Erythroblast (primary cell): ENCODE data around the gene ZNF276.

Experiments used
- DNase-seq, 2 experiments: peaks; one replicate each; lab custom pipeline; 2025; lab: John Stamatoyannopoulos, UW
- GATA1 ChIP-seq: IDR thresholded peaks from 2 replicates; pipeline ENCODE4 v1.6.1; 2011; ENCODE audit warnings: low read depth, mild to moderate bottlenecking, control low read depth, low read length, moderate library complexity
- POLR2A ChIP-seq: IDR thresholded peaks from 2 replicates; pipeline ENCODE4 v1.6.1; 2011; ENCODE audit warnings: mild to moderate bottlenecking, low read length

ZNF276 gene

DNA sequence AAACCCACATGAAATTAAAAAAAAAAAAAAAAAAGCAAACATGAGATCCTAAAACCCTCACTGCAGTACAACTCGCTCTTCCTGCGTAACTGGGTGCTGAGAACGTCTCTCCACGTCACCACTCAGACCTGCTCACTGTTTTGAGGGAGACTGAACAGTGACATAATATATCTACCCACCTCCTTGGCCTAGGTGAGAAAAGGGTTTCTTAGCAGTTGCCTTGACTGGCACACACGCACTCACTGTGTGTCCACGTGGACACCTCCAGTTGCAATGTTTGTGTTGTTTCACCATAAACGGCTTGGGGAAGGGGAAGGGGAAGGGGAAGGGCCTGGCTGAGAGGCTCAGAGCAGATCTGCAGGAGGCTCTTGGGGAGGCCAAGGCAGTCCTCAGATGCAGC is 63.1 kb downstream of the ZNF276 start:
- no peak for DNase-seq
- TF ChIP-seq POLR2A (no peak), GATA1 (no peak)

- TF ChIP-seq GATA1 (no peak), POLR2A (no peak)
- no peak for DNase-seq
Measured at GRCh38 chr16:89785523-89786155, 64.3 kb downstream of the ZNF276 start.

DNA sequence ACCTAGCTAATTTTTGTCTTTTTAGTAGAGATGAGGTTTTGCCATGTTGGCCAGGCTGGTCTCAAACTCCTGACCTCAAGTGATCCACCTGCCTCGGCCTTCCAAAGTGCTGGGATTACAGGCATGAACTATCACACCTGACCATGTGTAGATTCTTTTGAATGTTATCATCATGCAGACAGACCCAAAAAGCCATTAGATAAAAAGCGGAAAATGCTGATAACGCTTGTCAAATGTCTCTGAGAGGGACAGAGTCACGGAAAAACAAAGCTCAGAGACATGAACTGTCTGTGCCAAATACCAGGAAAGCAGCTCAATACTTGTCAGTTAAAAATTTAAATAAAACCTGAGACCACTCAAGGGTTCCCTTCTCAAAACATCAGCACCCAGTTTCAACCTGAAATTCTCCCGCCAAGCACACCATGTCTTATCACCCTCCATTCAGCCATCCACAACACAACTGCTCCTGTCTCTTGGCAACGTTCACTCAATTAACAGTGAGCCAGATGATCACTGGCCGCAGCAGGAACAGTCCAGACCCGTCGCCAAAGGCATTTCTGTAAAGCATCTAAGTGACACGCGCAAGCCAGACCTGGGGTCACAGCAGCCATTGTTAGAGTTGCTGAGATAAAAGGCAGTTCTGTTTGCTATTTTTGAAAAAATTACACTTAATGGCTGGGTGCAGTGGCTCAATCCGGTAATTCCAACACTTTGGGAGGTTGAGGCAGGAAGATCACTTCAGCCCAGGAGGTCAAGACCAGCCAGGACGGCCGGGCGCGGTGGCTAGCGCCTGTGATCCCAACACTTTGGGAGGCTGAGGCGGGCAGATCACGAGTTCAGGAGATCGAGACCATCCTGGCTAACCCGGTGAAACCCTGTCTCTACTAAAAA is 65.4 kb downstream of the ZNF276 start:
- DNase-seq, result peak; percentile 21 to 71
- no peak for TF ChIP-seq POLR2A
- TF ChIP-seq GATA1, result no peak

DNA sequence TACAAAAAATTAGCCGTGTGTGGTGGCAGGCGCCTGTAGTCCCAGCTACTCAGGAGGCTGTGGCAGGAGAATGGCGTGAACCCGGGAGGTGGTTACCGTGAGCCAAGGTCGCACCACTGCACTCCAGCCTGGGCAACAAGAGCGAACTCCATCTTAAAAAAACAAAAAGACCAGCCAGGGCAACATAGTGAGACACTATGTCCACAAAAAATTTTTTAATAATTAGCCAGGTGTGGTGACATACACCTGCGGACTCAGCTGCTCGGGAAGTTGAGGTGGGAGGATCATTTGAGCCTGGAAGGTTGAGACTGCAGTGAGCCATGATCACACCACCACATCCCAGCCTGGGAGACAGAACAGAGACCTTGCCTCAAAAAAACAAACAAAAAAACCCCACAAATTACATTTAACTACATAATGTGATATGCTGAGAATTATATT is 66.0 kb downstream of the ZNF276 start:
- TF ChIP-seq GATA1 (no peak), POLR2A (no peak)
- DNase-seq, result no peak
